Measurements from ENCODE around the gene SPECC1. TPM values are rescaled to one million over a fixed set of nuclear protein-coding genes. Genes with fewer than 3 reads are reported as not detected.
"Not testable (repeated sequence)": the region's sequence is repeated elsewhere in the genome, so short reads cannot be mapped to it uniquely, and the experiment has no call there.

The SPECC1 gene
- total RNA-seq, 2 donors from 2014 or later = 10.3 to 13.5 TPM

- no peak for TF ChIP-seq CTCF (IDR thresholded peaks at IDR 0.05)
- Histone ChIP-seq H3K27ac (peak overlapping the region in 1 of 2 donors; percentile 60), H3K9me3 (no peaks in the 10 kb centered on the region), H3K36me3 (no peaks in the 10 kb centered on the region), H3K27me3 (no peaks in the 10 kb centered on the region), H3K4me3 (peak overlapping the region; percentile 41 to 67), H3K4me1 (peaks cover 0 to 21% of the 10 kb centered on the region in 2 donors)
- DNase-seq (ENCODE audit: low spot score) = peak; percentile 94
These were observed 146.4 kb downstream of the SPECC1 start for GRCh38 chr17:20155258-20156195.

DNA sequence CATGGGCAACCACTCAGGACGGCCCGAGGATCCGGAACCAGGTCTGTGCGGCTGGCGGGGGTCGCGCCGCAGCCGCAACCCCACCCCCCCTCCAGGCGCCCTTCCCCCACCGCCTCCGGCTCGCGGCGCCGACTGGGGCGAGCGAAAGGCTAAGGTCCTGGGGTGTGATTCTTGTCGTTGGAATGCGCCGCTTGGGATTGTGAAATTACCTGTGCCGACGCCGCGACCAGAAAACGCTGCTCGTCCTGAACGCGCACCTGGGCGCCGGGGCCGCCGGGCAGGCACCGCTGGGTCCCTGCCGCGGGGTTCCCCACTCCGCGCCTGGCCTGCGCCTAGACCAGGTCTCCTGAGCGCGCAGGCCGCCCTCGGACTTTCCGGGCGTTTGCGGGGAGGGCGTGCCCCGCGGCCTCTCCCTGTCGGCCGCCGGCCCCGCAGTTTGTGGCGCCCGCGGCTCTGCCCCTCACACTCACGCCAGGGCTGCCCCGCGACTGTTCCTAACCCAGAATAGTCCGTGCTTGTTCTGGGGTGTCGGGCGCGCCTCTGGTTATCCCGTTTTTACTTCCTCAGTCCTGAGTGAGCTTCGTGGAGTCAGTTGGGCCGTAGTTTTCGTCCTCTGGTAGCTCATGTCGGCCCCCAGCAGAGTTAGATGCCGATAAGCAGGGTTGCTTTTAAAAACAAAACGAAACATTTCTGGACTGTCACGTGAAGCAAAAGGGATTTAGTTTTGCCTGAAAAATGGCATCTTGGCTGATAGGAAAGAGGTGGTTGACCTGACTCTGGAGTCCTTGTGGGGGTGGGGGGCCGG, 147.2 kb downstream of the SPECC1 start:
- no peak for DNase-seq (ENCODE audit: low spot score)
- H3K27ac ChIP-seq = peak overlapping the region in 1 of 2 donors; percentile 60

GRCh38 chr17:20157001-20157310, 147.8 kb downstream of the SPECC1 start:
- no peak for DNase-seq (ENCODE audit: low spot score)
- H3K27me3 ChIP-seq = no peaks in the 10 kb centered on the region
- peak overlapping the region; percentile 41 to 67 for H3K4me3 ChIP-seq
- no peaks in the 10 kb centered on the region for H3K36me3 ChIP-seq
- H3K4me1 ChIP-seq = peaks cover 0 to 21% of the 10 kb centered on the region in 2 donors
- no peak overlapping the region for H3K27ac ChIP-seq
- TF ChIP-seq CTCF (IDR thresholded peaks at IDR 0.05) = no peak
- H3K9me3 ChIP-seq = no peaks in the 10 kb centered on the region

More for the DNA sequence above, 147.2 kb downstream of the SPECC1 start:
- Histone ChIP-seq H3K27me3 (no peaks in the 10 kb centered on the region), H3K9me3 (no peaks in the 10 kb centered on the region), H3K4me1 (peaks cover 0 to 21% of the 10 kb centered on the region in 2 donors), H3K4me3 (peak overlapping the region; percentile 41 to 67), H3K36me3 (no peaks in the 10 kb centered on the region)
- no peak for TF ChIP-seq CTCF (IDR thresholded peaks at IDR 0.05)

GRCh38 chr17:20158580-20158979, 149.4 kb downstream of the SPECC1 start:
- Histone ChIP-seq H3K27ac (no peak overlapping the region), H3K27me3 (no peaks in the 10 kb centered on the region), H3K4me1 (peaks cover 0 to 21% of the 10 kb centered on the region in 2 donors), H3K9me3 (no peaks in the 10 kb centered on the region), H3K4me3 (no peak overlapping the region), H3K36me3 (no peaks in the 10 kb centered on the region)
- TF ChIP-seq CTCF (IDR thresholded peaks at IDR 0.05) = no peak
- DNase-seq (ENCODE audit: low spot score) = no peak

DNA sequence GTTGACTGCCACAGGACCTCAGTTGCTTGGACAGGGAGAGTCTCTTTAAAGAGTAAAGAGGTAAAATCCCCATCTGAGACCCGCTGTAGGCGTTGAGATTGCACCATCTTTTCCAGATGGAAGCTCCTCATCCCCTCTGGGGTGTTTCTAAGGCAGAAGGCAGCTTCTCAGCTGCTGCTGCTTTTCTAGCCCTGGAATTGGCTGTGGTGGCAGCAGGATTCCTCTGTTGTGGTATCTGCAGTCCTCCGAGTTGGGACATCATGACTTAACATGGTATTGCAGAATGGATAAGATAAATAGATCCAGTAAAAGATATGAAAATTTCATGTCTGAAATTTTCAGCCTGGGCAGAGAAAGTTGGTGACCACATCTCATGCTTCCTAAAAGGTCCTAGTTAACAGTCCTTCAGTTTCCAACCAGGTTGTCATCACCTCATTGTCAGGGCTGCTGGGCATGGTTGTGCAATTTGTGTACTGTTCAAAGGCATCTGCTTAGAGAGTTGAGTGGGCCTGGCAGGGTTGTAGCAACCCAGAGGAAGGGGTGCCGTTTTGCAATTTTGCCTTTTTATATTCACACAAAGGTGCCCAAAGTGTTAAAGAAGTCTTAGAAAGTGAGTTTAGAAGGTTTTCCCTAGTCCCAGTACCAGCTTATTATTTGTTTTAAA, 150.4 kb downstream of the SPECC1 start:
- H3K4me3 ChIP-seq = no peak overlapping the region
- no peak for DNase-seq (ENCODE audit: low spot score)
- no peak overlapping the region for H3K27ac ChIP-seq
- no peaks in the 10 kb centered on the region for H3K27me3 ChIP-seq
- H3K9me3 ChIP-seq = no peaks in the 10 kb centered on the region
- H3K4me1 ChIP-seq = peaks cover 0 to 21% of the 10 kb centered on the region in 2 donors
- no peaks in the 10 kb centered on the region for H3K36me3 ChIP-seq
- no peak for TF ChIP-seq CTCF (IDR thresholded peaks at IDR 0.05)

- not testable (repeated sequence) for H3K36me3 ChIP-seq; H3K4me3 ChIP-seq; H3K4me1 ChIP-seq; H3K9me3 ChIP-seq; H3K27me3 ChIP-seq; H3K27ac ChIP-seq; DNase-seq (ENCODE audit: low spot score)
These were observed 156.4 kb downstream of the SPECC1 start for GRCh38 chr17:20165516-20165915.
